GM18858 (cell line): ENCODE results near the gene BEST4.
"Not testable (repeated sequence)": the region's sequence is repeated elsewhere in the genome, so short reads cannot be mapped to it uniquely, and the experiment has no call there.

Experiments
- ATAC-seq: cut with Tn5 transposase; IDR thresholded peaks from one replicate; pipeline ENCODE4 v1.9.1; 2021; ENCODE audit not compliant: unreplicated experiment

BEST4 gene

GRCh38 chr1:44788120-44788860 lies at the start of gene BEST4:
Gene BEST4, minus strand, starts transcription at chr1:44788170. Its CDS starts 465 bp downstream, at chr1:44787705.
- no peak for ATAC-seq

GRCh38 chr1:44835738-44836675 lies 48.0 kb upstream of the BEST4 start:
- ATAC-seq, result no peak

GRCh38 chr1:44834328-44834727 lies 46.4 kb upstream of the BEST4 start:
- ATAC-seq, result no peak

GRCh38 chr1:44832056-44832705 lies 44.2 kb upstream of the BEST4 start:
- no peak for ATAC-seq

- no peak for ATAC-seq
These were observed 43.5 kb upstream of the BEST4 start for GRCh38 chr1:44831516-44831915.

- no peak for ATAC-seq
These were observed 42.9 kb upstream of the BEST4 start for GRCh38 chr1:44830900-44831304.

- ATAC-seq, result no peak
These were observed 41.8 kb upstream of the BEST4 start for GRCh38 chr1:44829506-44830384.

- no peak for ATAC-seq
These were observed 41.0 kb upstream of the BEST4 start for GRCh38 chr1:44828841-44829440.

GRCh38 chr1:44828003-44828651 lies 40.2 kb upstream of the BEST4 start:
- no peak for ATAC-seq

- ATAC-seq, result no peak
These were observed 39.4 kb upstream of the BEST4 start for GRCh38 chr1:44827197-44828002.

- ATAC-seq, result no peak
These were observed 38.6 kb upstream of the BEST4 start for GRCh38 chr1:44826375-44827196.

- not testable (repeated sequence) for ATAC-seq
These were observed 36.4 kb upstream of the BEST4 start for GRCh38 chr1:44824392-44824791.

GRCh38 chr1:44822981-44823451 lies 35.0 kb upstream of the BEST4 start:
- no peak for ATAC-seq

- ATAC-seq, result no peak
These were observed 34.2 kb upstream of the BEST4 start for GRCh38 chr1:44822131-44822701.

GRCh38 chr1:44821240-44821715 lies 33.3 kb upstream of the BEST4 start:
- no peak for ATAC-seq

GRCh38 chr1:44820328-44821239 lies 32.6 kb upstream of the BEST4 start:
- ATAC-seq, result no peak
